ENCODE measurements around the gene ZNF286A. TPM values are rescaled to one million over a fixed set of nuclear protein-coding genes. Genes with fewer than 3 reads are reported as not detected.
"Not testable (repeated sequence)": the region's sequence is repeated elsewhere in the genome, so short reads cannot be mapped to it uniquely, and the experiment has no call there.

The ZNF286A gene
- total RNA-seq, 1 donor from 2014 or later, result 35.0 TPM

DNA sequence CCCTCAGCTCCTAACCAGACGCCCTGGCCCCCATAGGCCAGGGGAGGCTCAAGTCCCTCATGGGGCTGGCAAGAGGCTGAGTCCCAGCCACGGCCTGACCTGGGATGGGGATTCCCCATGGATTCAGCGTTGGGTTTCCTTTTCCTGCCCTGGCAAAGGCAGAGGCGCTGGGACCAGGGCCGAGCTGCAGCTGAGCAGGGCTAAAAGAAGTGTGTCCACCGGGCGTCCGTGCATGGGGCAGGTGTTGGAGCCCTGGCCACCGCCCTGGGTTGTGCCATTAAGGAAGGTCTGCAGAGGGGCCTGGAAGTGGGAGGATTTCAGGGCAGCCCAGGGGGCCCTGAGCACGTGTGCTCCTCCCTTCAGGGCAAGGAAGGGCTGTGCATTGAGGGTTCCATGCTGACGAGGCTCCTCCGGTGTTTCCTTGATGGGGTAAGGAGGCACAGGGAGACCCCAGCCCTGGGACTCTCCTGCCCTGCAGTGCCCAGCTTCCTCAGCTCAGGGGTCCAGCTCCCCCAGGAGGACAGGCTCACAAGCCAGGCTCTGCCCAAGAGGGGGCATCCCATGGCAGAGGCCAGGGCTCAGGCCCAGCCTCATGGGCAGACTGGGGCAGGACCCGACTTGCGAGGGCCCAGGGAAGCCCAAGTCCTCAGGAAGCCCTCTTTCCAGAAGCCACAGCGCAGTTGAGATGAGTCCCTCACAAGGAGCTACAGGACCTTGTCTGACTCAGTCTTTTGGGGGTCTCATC lies 42.7 kb downstream of the ZNF286A start:
- H3K4me3 Mint-ChIP-seq (ENCODE audit: unreplicated experiment), result no peak overlapping the region
- peaks cover 4% of the 10 kb centered on the region for H3K27me3 Mint-ChIP-seq (ENCODE audit: low read depth)
- no peak for DNase-seq (ENCODE audit: low spot score)
- H3K9me3 Mint-ChIP-seq (ENCODE audit: low read depth), result peaks cover 7% of the 10 kb centered on the region
- H3K27ac Mint-ChIP-seq (ENCODE audit: unreplicated experiment), result no peak overlapping the region
- TF ChIP-seq, protein P1, sequence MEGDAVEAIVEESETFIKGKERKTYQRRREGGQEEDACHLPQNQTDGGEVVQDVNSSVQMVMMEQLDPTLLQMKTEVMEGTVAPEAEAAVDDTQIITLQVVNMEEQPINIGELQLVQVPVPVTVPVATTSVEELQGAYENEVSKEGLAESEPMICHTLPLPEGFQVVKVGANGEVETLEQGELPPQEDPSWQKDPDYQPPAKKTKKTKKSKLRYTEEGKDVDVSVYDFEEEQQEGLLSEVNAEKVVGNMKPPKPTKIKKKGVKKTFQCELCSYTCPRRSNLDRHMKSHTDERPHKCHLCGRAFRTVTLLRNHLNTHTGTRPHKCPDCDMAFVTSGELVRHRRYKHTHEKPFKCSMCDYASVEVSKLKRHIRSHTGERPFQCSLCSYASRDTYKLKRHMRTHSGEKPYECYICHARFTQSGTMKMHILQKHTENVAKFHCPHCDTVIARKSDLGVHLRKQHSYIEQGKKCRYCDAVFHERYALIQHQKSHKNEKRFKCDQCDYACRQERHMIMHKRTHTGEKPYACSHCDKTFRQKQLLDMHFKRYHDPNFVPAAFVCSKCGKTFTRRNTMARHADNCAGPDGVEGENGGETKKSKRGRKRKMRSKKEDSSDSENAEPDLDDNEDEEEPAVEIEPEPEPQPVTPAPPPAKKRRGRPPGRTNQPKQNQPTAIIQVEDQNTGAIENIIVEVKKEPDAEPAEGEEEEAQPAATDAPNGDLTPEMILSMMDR (IDR thresholded peaks at IDR 0.05), result no peak
- no peaks in the 10 kb centered on the region for H3K36me3 Mint-ChIP-seq (ENCODE audit: low read depth)
- peaks cover 15% of the 10 kb centered on the region for H3K4me1 Mint-ChIP-seq (ENCODE audit: low read depth)

- H3K9me3 Mint-ChIP-seq (ENCODE audit: low read depth), result peaks cover 7% of the 10 kb centered on the region
- H3K27ac Mint-ChIP-seq (ENCODE audit: unreplicated experiment), result no peak overlapping the region
- H3K36me3 Mint-ChIP-seq (ENCODE audit: low read depth), result no peaks in the 10 kb centered on the region
- peaks cover 15% of the 10 kb centered on the region for H3K4me1 Mint-ChIP-seq (ENCODE audit: low read depth)
- peaks cover 4% of the 10 kb centered on the region for H3K27me3 Mint-ChIP-seq (ENCODE audit: low read depth)
- TF ChIP-seq, protein P1 (IDR thresholded peaks at IDR 0.05), result no peak
- H3K4me3 Mint-ChIP-seq (ENCODE audit: unreplicated experiment), result no peak overlapping the region
- no peak for DNase-seq (ENCODE audit: low spot score)
These were observed 43.4 kb downstream of the ZNF286A start for GRCh38 chr17:15742921-15743320.

DNA sequence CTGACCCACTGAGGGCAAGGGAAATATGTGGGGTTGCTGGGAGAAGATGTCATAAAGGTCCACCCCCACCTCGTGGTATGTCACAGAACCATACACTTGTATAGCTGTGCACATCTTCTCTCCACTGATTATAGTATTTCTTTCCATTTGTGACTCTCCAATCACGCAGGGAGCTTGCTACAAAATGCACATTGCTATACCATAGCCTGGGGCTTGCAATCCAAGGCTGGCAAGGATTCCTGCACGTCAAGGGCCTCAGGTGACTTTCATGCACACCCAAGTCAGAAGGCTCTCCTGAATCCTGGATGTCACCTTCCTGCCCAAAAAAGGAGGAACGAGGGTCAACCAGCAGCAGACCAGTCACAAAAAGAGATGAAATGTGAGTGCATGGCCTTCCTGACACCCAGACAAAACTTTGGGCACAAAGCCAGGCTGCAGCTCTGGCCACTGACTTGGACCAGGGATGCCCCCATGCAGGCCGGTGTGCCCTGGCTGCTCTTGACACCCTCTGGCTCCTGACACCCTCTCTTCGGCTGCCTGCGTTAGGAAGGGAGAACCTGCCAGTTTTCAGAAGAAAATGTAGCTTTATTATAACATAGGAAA lies 44.6 kb downstream of the ZNF286A start:
- H3K4me3 Mint-ChIP-seq (ENCODE audit: unreplicated experiment), result no peak overlapping the region
- peaks cover 15% of the 10 kb centered on the region for H3K4me1 Mint-ChIP-seq (ENCODE audit: low read depth)
- peaks cover 4% of the 10 kb centered on the region for H3K27me3 Mint-ChIP-seq (ENCODE audit: low read depth)
- DNase-seq (ENCODE audit: low spot score), result no peak
- TF ChIP-seq, protein P1 (IDR thresholded peaks at IDR 0.05), result no peak
- H3K9me3 Mint-ChIP-seq (ENCODE audit: low read depth), result peaks cover 7% of the 10 kb centered on the region
- no peak overlapping the region for H3K27ac Mint-ChIP-seq (ENCODE audit: unreplicated experiment)
- H3K36me3 Mint-ChIP-seq (ENCODE audit: low read depth), result no peaks in the 10 kb centered on the region

DNA sequence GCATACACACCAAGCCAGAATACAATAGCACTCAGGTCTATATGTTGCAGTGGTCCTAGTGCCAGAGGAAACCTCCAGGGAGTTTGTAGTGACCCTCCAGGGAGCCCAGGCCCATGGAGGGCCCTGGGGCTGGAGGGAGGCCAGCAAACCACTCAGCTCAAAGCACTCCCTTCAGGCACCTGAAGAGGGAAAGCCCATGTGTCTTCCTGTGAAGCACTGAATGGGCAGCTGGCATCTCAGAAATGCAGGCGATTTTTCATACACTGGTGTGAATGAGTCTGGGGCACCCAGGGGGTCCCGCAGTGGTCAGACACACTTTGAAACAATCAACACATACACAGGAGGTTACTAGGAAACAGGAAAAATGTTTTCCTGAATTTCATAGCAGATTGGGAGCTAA lies 45.3 kb downstream of the ZNF286A start:
- no peaks in the 10 kb centered on the region for H3K36me3 Mint-ChIP-seq (ENCODE audit: low read depth)
- TF ChIP-seq, protein P1 (IDR thresholded peaks at IDR 0.05), result no peak
- peaks cover 7% of the 10 kb centered on the region for H3K9me3 Mint-ChIP-seq (ENCODE audit: low read depth)
- no peaks in the 10 kb centered on the region for H3K27me3 Mint-ChIP-seq (ENCODE audit: low read depth)
- peak overlapping the region; percentile 12 for H3K27ac Mint-ChIP-seq (ENCODE audit: unreplicated experiment)
- H3K4me3 Mint-ChIP-seq (ENCODE audit: unreplicated experiment), result no peak overlapping the region
- peaks cover 15% of the 10 kb centered on the region for H3K4me1 Mint-ChIP-seq (ENCODE audit: low read depth)
- no peak for DNase-seq (ENCODE audit: low spot score)

- not testable (repeated sequence) for H3K36me3 Mint-ChIP-seq (ENCODE audit: low read depth); H3K4me3 Mint-ChIP-seq (ENCODE audit: unreplicated experiment); DNase-seq (ENCODE audit: low spot score); H3K9me3 Mint-ChIP-seq (ENCODE audit: low read depth); H3K27me3 Mint-ChIP-seq (ENCODE audit: low read depth); H3K27ac Mint-ChIP-seq (ENCODE audit: unreplicated experiment)
- peaks cover 14% of the 10 kb centered on the region for H3K4me1 Mint-ChIP-seq (ENCODE audit: low read depth)
These were observed 49.9 kb downstream of the ZNF286A start for GRCh38 chr17:15749403-15749802.

GRCh38 chr17:15768865-15769533 lies 69.4 kb downstream of the ZNF286A start:
- H3K27ac Mint-ChIP-seq (ENCODE audit: unreplicated experiment); H3K9me3 Mint-ChIP-seq (ENCODE audit: low read depth); H3K27me3 Mint-ChIP-seq (ENCODE audit: low read depth); H3K36me3 Mint-ChIP-seq (ENCODE audit: low read depth); DNase-seq (ENCODE audit: low spot score); H3K4me1 Mint-ChIP-seq (ENCODE audit: low read depth); H3K4me3 Mint-ChIP-seq (ENCODE audit: unreplicated experiment): not testable (repeated sequence)
